ENCODE data around the gene AP1G2. TPM values are rescaled to one million over a fixed set of nuclear protein-coding genes. Genes with fewer than 3 reads are reported as not detected.

Gene AP1G2
- polyA plus RNA-seq, 2 of the 4 experiments (the other 2 are of a cell fraction), result 80.6 to 83.7 TPM

DNA sequence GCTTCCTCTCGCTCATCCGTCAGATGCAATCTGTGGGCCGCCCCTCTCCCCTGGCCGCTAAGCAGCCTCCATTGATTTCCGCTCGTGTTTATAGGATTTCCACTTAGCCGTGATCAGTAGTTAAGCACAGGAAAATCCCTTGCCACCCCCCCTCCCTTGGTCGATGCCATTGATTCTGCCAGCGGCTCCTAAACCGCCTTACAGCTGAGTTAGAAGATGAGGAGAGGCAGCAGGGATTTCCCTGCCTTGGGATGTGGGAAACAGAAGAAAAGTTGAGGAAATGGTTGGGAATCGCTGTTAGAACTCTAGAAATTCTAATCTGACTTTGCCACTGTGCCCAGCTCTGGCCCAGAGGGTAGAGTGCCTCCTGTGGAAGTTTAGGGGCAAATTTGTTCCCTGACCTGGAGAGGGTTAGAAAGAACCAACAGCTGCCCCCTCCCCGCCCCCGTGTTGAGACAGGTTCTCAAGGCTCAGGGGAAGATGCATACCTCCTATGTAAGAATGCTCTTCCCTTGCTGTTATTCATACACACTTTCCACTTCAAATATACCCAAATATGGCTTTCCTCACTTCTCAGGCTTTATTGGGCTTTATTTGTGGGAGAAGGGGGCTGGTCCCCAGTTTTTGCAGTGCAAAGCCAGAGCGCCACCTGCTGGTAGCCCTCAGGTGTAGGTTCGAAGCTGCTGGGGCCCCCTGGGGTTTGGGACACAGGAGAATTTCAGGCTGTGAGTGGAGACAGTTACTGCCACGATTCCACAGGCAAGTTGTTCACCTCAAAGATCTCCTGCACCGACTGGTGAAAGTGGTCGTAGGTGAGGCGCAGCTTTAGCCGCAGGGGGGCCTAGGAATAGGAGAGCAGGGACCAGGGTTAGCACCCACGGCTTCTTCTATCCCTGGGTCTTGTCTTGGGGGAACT is 8.3 kb downstream of the AP1G2 start:
- POLR2A ChIA-PET, result interaction anchor here (0.6 to 1.7 kb wide), 4 partner anchors 79 to 238 kb away, joined by 3 to 4 read pairs (median 4); partner anchors contain the start of gene PABPN1
- DNase-seq (ENCODE audit: low read depth in 1 of 2, low spot score in 1 of 2) (peak; percentile 60 to 72), ATAC-seq (no peak), FAIRE-seq (no peak)
- TF ChIP-seq RAD21 (conservative IDR thresholded peaks at IDR 0.05 in 1 of 2, IDR thresholded peaks at IDR 0.05 in 1 of 2), result peak; percentile 61 to 68
- TF ChIP-seq SMC3 (IDR thresholded peaks at IDR 0.05), result peak; percentile 62
- TF ChIP-seq, protein P1, sequence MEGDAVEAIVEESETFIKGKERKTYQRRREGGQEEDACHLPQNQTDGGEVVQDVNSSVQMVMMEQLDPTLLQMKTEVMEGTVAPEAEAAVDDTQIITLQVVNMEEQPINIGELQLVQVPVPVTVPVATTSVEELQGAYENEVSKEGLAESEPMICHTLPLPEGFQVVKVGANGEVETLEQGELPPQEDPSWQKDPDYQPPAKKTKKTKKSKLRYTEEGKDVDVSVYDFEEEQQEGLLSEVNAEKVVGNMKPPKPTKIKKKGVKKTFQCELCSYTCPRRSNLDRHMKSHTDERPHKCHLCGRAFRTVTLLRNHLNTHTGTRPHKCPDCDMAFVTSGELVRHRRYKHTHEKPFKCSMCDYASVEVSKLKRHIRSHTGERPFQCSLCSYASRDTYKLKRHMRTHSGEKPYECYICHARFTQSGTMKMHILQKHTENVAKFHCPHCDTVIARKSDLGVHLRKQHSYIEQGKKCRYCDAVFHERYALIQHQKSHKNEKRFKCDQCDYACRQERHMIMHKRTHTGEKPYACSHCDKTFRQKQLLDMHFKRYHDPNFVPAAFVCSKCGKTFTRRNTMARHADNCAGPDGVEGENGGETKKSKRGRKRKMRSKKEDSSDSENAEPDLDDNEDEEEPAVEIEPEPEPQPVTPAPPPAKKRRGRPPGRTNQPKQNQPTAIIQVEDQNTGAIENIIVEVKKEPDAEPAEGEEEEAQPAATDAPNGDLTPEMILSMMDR (IDR thresholded peaks at IDR 0.05), result peak; percentile 89
- TF ChIP-seq CEBPB (IDR thresholded peaks at IDR 0.05), result no peak
- Histone ChIP-seq H3K27ac (no peak overlapping the region), H3K4me3 (no peak overlapping the region), H3K4me2 (no peak overlapping the region), H3K9me3 (no peaks in the 10 kb centered on the region), H3K4me1 (peaks cover 16% of the 10 kb centered on the region; the same call in 2 of the 3 replicates)
- CTCF ChIA-PET, result interaction anchor here (0.5 to 19.0 kb wide), 46 partner anchors 8 to 574 kb away, joined by 3 to 553 read pairs (median 4); partner anchors contain the start of genes JPH4, NGDN and PABPN1
- 71% methylated on average over 16 of the region's 21 CpGs for WGBS (ENCODE audit: missing lambda C conversion rate)

DNA sequence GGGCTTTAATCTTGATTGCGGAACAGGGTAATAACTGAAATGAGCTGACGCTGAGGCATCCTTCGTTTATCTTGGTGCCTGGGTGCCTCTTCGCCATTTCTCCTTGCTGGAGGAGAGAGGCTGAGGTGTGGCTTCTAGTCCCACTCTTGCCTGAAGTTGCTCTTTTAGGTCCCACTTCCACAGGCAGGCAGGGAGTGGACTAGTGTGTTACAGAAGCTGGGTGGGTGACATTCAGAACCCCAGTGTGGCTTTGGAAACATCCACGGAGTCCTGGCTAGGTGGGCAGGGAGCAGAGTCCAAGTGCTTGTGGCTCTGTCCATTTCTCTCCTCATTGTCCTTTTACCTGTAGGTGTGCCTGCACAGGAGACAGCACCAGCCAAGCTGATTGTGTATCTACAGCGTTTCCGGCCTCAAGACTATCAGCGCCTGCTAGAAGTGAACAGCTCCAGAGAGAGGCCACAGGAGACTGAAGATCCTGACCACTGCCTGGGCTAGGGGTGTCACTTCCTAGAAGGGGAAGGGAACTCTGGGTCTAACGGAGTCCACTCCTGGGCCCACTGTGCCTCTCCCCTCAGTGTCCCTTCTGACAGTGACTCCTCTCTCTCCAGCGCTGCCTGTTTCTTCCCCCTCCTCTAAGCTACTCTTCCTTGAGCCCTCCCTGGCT is 9.1 kb downstream of the AP1G2 start:
- TF ChIP-seq EP300 (IDR thresholded peaks at IDR 0.05) (no peak), KDM5A (IDR thresholded peaks at IDR 0.05) (no peak), POLR2AphosphoS2 (conservative IDR thresholded peaks at IDR 0.05; ENCODE audit: low read length) (no peak), RFX5 (IDR thresholded peaks at IDR 0.05) (no peak)
- TF ChIP-seq, protein P2, sequence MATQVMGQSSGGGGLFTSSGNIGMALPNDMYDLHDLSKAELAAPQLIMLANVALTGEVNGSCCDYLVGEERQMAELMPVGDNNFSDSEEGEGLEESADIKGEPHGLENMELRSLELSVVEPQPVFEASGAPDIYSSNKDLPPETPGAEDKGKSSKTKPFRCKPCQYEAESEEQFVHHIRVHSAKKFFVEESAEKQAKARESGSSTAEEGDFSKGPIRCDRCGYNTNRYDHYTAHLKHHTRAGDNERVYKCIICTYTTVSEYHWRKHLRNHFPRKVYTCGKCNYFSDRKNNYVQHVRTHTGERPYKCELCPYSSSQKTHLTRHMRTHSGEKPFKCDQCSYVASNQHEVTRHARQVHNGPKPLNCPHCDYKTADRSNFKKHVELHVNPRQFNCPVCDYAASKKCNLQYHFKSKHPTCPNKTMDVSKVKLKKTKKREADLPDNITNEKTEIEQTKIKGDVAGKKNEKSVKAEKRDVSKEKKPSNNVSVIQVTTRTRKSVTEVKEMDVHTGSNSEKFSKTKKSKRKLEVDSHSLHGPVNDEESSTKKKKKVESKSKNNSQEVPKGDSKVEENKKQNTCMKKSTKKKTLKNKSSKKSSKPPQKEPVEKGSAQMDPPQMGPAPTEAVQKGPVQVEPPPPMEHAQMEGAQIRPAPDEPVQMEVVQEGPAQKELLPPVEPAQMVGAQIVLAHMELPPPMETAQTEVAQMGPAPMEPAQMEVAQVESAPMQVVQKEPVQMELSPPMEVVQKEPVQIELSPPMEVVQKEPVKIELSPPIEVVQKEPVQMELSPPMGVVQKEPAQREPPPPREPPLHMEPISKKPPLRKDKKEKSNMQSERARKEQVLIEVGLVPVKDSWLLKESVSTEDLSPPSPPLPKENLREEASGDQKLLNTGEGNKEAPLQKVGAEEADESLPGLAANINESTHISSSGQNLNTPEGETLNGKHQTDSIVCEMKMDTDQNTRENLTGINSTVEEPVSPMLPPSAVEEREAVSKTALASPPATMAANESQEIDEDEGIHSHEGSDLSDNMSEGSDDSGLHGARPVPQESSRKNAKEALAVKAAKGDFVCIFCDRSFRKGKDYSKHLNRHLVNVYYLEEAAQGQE (IDR thresholded peaks at IDR 0.05), result no peak
- ChIA-PET POLR2A (interaction anchor here (0.6 to 1.7 kb wide), 3 partner anchors 9 to 237 kb away, joined by 3 to 6 read pairs (median 4); partner anchors contain the start of genes AP1G2 and PABPN1), CTCF (interaction anchor here (0.5 to 19.0 kb wide), 26 partner anchors 10 to 574 kb away, joined by 3 to 553 read pairs (median 6); partner anchors contain the start of genes JPH4, NGDN and PABPN1)
- no peak overlapping the region; the same call in 2 of the 3 replicates for H3K4me2 ChIP-seq
- no peaks in the 10 kb centered on the region for H3K9me3 ChIP-seq
- FAIRE-seq, result no peak
- WGBS (ENCODE audit: missing lambda C conversion rate), result 91% methylated on average over 10 of the region's 10 CpGs
- DNase-seq (ENCODE audit: low read depth in 1 of 2, low spot score in 1 of 2), result no peak
- no peak for ATAC-seq
- no peak overlapping the region for H3K4me3 ChIP-seq
- no peak overlapping the region for H3K27ac ChIP-seq
- peaks cover 16% of the 10 kb centered on the region; the same call in 2 of the 3 replicates for H3K4me1 ChIP-seq

DNA sequence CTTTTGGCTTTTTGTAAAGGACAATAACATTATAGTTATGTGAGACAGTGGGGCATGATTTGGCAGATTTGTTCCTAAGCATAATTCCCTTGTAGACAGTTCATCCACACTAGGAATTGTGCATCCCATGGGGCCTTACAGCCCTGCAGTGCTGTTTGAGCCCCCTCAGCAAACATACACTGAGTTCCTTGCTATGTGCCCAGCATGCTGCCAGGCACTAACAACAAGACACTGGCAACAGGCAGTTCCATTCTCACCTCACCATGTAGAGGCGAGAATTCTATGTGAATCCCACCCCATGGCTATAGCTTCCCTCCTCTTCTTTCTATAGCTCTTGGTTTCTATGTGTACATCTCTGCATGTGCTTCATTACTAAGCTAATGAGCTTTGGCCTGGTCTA is 9.6 kb downstream of the AP1G2 start:
- H3K9me3 ChIP-seq, result no peaks in the 10 kb centered on the region
- no peak for FAIRE-seq
- 100% methylated on average over 1 of the region's 1 CpG for WGBS (ENCODE audit: missing lambda C conversion rate)
- TF ChIP-seq TFCP2L1 (CRISPR knock-in tag; IDR thresholded peaks at IDR 0.05), result no peak
- TF ChIP-seq, protein P3, sequence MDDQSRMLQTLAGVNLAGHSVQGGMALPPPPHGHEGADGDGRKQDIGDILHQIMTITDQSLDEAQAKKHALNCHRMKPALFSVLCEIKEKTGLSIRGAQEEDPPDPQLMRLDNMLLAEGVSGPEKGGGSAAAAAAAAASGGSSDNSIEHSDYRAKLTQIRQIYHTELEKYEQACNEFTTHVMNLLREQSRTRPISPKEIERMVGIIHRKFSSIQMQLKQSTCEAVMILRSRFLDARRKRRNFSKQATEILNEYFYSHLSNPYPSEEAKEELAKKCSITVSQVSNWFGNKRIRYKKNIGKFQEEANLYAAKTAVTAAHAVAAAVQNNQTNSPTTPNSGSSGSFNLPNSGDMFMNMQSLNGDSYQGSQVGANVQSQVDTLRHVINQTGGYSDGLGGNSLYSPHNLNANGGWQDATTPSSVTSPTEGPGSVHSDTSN (IDR thresholded peaks at IDR 0.05), result no peak
- no peak for TF ChIP-seq EP300 (IDR thresholded peaks at IDR 0.05)
- no peak for TF ChIP-seq POLR2A (IDR thresholded peaks at IDR 0.05; ENCODE audit: low read length)
- TF ChIP-seq CBX8 (IDR thresholded peaks at IDR 0.05), result no peak
- no peak for TF ChIP-seq KDM1A (IDR thresholded peaks at IDR 0.05; ENCODE audit: low read depth)
- TF ChIP-seq KDM5A (IDR thresholded peaks at IDR 0.05), result no peak
- no peak for TF ChIP-seq JUNB (IDR thresholded peaks at IDR 0.05)
- no peak for TF ChIP-seq RFX5 (IDR thresholded peaks at IDR 0.05)
- no peak for TF ChIP-seq HEYL (CRISPR knock-in tag; IDR thresholded peaks at IDR 0.05)
- DNase-seq (ENCODE audit: low read depth in 1 of 2, low spot score in 1 of 2), result no peak
- POLR2A ChIA-PET, result interaction anchor here (1.1 kb wide), 1 partner anchor 9 kb away, joined by 6 read pairs; the partner anchor contains the start of gene AP1G2
- 0 out of 6 replicates have a peak overlapping the region, but pooled peaks of 1 of the 2 experiments have one; percentile 98 for H3K27ac ChIP-seq
- CTCF ChIA-PET, result interaction anchor here (1.2 to 19.0 kb wide), 17 partner anchors 9 to 575 kb away, joined by 3 to 553 read pairs (median 5); partner anchors contain the start of genes JPH4 and NGDN
- H3K4me1 ChIP-seq, result peaks cover 16% of the 10 kb centered on the region; the same call in 2 of the 3 replicates
- H3K4me2 ChIP-seq, result peak overlapping the region; percentile 99; the same call in 1 of the 3 replicates
- no peak for ATAC-seq
- H3K4me3 ChIP-seq, result no peak overlapping the region

Data from A549 (cell line).